ENCODE data around the gene C1GALT1.
A peak's percentile ranks its signal among the peaks of the same experiment; 100 is the strongest.

Gene C1GALT1

GRCh38 chr7:7272294-7272693 lies 90.0 kb downstream of the C1GALT1 start:
- DNase-seq (ENCODE audit: low spot score) = peak; percentile 3

- no peak for DNase-seq (ENCODE audit: low spot score)
These were observed 92.4 kb downstream of the C1GALT1 start for GRCh38 chr7:7274782-7275181.

- no peak for DNase-seq (ENCODE audit: low spot score)
These were observed 93.8 kb downstream of the C1GALT1 start for GRCh38 chr7:7276161-7276560.

- DNase-seq (ENCODE audit: low spot score) = no peak
These were observed 108.2 kb downstream of the C1GALT1 start for GRCh38 chr7:7290429-7291122.

GRCh38 chr7:7292085-7292484 lies 109.7 kb downstream of the C1GALT1 start:
- DNase-seq (ENCODE audit: low spot score) = no peak

- no peak for DNase-seq (ENCODE audit: low spot score)
These were observed 110.3 kb downstream of the C1GALT1 start for GRCh38 chr7:7292608-7293007.

- DNase-seq (ENCODE audit: low spot score) = no peak
These were observed 110.7 kb downstream of the C1GALT1 start for GRCh38 chr7:7293092-7293491.

- DNase-seq (ENCODE audit: low spot score) = no peak
These were observed 112.6 kb downstream of the C1GALT1 start for GRCh38 chr7:7294911-7295310.
